ENCODE results near the gene SLC34A1. TPM values are rescaled to one million over a fixed set of nuclear protein-coding genes. Genes with fewer than 3 reads are reported as not detected.
A peak's percentile ranks its signal among the peaks of the same experiment; 100 is the strongest.

SLC34A1 gene
- total and polyA plus RNA-seq, 2 of the 13 experiments (the other 11 are each of a cell fraction or from before 2014, with no cell fraction given) = 0.03 to 0.20 TPM

DNA sequence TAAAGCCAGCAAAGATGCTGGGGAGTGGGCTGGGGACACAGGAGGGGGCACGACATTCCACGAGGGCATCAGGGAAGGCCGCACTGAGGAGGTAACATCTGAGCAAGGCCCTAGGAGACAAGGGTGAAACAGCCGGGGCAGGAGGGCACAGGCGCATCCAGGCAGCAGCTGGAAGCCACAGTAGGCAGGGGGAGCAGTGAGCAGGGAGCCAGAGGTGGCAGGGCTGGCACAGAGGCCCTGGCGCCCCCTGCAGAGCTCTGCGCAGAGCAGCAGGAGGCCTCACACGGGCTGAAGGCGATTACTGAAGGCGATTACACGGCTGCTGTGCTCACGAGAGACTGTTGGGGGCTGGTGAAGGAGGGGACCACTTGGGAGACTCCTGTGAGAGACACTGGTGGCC lies 48.1 kb upstream of the SLC34A1 start (continued):
- no peak for TF ChIP-seq ZNF703 (CRISPR knock-in tag; IDR thresholded peaks at IDR 0.05; ENCODE audit: borderline replicate concordance)
- TF ChIP-seq, protein P1, sequence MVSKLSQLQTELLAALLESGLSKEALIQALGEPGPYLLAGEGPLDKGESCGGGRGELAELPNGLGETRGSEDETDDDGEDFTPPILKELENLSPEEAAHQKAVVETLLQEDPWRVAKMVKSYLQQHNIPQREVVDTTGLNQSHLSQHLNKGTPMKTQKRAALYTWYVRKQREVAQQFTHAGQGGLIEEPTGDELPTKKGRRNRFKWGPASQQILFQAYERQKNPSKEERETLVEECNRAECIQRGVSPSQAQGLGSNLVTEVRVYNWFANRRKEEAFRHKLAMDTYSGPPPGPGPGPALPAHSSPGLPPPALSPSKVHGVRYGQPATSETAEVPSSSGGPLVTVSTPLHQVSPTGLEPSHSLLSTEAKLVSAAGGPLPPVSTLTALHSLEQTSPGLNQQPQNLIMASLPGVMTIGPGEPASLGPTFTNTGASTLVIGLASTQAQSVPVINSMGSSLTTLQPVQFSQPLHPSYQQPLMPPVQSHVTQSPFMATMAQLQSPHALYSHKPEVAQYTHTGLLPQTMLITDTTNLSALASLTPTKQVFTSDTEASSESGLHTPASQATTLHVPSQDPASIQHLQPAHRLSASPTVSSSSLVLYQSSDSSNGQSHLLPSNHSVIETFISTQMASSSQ (IDR thresholded peaks at IDR 0.05; ENCODE audit: low read depth) = no peak
- TF ChIP-seq, protein P1 (CRISPR knock-in tag; IDR thresholded peaks at IDR 0.05; ENCODE audit: borderline replicate concordance) = no peak
- no peak for TF ChIP-seq FOXA3 (CRISPR knock-in tag; IDR thresholded peaks at IDR 0.05)
- TF ChIP-seq PHF21A (CRISPR knock-in tag; IDR thresholded peaks at IDR 0.05) = no peak
- TF ChIP-seq, protein P2, sequence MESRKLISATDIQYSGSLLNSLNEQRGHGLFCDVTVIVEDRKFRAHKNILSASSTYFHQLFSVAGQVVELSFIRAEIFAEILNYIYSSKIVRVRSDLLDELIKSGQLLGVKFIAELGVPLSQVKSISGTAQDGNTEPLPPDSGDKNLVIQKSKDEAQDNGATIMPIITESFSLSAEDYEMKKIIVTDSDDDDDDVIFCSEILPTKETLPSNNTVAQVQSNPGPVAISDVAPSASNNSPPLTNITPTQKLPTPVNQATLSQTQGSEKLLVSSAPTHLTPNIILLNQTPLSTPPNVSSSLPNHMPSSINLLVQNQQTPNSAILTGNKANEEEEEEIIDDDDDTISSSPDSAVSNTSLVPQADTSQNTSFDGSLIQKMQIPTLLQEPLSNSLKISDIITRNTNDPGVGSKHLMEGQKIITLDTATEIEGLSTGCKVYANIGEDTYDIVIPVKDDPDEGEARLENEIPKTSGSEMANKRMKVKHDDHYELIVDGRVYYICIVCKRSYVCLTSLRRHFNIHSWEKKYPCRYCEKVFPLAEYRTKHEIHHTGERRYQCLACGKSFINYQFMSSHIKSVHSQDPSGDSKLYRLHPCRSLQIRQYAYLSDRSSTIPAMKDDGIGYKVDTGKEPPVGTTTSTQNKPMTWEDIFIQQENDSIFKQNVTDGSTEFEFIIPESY (CRISPR knock-in tag; IDR thresholded peaks at IDR 0.05) = 0 out of 2 replicates have a peak, but pooled peaks have one; percentile 50
- TF ChIP-seq, protein P3, sequence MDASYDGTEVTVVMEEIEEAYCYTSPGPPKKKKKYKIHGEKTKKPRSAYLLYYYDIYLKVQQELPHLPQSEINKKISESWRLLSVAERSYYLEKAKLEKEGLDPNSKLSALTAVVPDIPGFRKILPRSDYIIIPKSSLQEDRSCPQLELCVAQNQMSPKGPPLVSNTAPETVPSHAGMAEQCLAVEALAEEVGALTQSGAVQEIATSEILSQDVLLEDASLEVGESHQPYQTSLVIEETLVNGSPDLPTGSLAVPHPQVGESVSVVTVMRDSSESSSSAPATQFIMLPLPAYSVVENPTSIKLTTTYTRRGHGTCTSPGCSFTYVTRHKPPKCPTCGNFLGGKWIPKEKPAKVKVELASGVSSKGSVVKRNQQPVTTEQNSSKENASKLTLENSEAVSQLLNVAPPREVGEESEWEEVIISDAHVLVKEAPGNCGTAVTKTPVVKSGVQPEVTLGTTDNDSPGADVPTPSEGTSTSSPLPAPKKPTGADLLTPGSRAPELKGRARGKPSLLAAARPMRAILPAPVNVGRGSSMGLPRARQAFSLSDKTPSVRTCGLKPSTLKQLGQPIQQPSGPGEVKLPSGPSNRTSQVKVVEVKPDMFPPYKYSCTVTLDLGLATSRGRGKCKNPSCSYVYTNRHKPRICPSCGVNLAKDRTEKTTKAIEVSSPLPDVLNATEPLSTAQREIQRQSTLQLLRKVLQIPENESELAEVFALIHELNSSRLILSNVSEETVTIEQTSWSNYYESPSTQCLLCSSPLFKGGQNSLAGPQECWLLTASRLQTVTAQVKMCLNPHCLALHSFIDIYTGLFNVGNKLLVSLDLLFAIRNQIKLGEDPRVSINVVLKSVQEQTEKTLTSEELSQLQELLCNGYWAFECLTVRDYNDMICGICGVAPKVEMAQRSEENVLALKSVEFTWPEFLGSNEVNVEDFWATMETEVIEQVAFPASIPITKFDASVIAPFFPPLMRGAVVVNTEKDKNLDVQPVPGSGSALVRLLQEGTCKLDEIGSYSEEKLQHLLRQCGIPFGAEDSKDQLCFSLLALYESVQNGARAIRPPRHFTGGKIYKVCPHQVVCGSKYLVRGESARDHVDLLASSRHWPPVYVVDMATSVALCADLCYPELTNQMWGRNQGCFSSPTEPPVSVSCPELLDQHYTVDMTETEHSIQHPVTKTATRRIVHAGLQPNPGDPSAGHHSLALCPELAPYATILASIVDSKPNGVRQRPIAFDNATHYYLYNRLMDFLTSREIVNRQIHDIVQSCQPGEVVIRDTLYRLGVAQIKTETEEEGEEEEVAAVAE (CRISPR knock-in tag; IDR thresholded peaks at IDR 0.05; ENCODE audit: borderline replicate concordance) = no peak
- TF ChIP-seq ZBTB38 (CRISPR knock-in tag; IDR thresholded peaks at IDR 0.05) = peak; percentile 50; the same call in 1 of the 2 replicates
- no peak for TF ChIP-seq ZNF30 (CRISPR knock-in tag; IDR thresholded peaks at IDR 0.05)
- TF ChIP-seq HNRNPL (IDR thresholded peaks at IDR 0.05; ENCODE audit: low read depth, low read length) = peak; percentile 99
- peak; percentile 87 for TF ChIP-seq RAD21 (CRISPR knock-in tag; IDR thresholded peaks at IDR 0.05)
- TF ChIP-seq FOXP1 (IDR thresholded peaks at IDR 0.05) = no peak
- TF ChIP-seq FOXP1 (CRISPR knock-in tag; IDR thresholded peaks at IDR 0.05) = no peak
- TF ChIP-seq ATF7-NPFF (CRISPR knock-in tag; IDR thresholded peaks at IDR 0.05; ENCODE audit: low read depth) = no peak
- TF ChIP-seq CBX2 (IDR thresholded peaks at IDR 0.05; ENCODE audit: low read depth, low read length) = no peak
- TF ChIP-seq CBX2 (CRISPR knock-in tag; IDR thresholded peaks at IDR 0.05; ENCODE audit: low read depth) = no peak
- no peak for TF ChIP-seq EEA1 (CRISPR knock-in tag; IDR thresholded peaks at IDR 0.05; ENCODE audit: borderline replicate concordance)
- TF ChIP-seq ZNF563 (CRISPR knock-in tag; IDR thresholded peaks at IDR 0.05) = no peak
- TF ChIP-seq, protein P4, sequence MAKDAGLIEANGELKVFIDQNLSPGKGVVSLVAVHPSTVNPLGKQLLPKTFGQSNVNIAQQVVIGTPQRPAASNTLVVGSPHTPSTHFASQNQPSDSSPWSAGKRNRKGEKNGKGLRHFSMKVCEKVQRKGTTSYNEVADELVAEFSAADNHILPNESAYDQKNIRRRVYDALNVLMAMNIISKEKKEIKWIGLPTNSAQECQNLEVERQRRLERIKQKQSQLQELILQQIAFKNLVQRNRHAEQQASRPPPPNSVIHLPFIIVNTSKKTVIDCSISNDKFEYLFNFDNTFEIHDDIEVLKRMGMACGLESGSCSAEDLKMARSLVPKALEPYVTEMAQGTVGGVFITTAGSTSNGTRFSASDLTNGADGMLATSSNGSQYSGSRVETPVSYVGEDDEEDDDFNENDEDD (CRISPR knock-in tag; IDR thresholded peaks at IDR 0.05; ENCODE audit: borderline replicate concordance) = no peak
- no peak for TF ChIP-seq KLF16 (CRISPR knock-in tag; IDR thresholded peaks at IDR 0.05)
